ENCODE measurements around the gene DNAJC3.

GRCh38 chr13:95698047-95698749, 21.3 kb downstream of the DNAJC3 start:
- TF ChIP-seq POLR2A (IDR thresholded peaks at IDR 0.05): no peak
- TF ChIP-seq, protein P1, sequence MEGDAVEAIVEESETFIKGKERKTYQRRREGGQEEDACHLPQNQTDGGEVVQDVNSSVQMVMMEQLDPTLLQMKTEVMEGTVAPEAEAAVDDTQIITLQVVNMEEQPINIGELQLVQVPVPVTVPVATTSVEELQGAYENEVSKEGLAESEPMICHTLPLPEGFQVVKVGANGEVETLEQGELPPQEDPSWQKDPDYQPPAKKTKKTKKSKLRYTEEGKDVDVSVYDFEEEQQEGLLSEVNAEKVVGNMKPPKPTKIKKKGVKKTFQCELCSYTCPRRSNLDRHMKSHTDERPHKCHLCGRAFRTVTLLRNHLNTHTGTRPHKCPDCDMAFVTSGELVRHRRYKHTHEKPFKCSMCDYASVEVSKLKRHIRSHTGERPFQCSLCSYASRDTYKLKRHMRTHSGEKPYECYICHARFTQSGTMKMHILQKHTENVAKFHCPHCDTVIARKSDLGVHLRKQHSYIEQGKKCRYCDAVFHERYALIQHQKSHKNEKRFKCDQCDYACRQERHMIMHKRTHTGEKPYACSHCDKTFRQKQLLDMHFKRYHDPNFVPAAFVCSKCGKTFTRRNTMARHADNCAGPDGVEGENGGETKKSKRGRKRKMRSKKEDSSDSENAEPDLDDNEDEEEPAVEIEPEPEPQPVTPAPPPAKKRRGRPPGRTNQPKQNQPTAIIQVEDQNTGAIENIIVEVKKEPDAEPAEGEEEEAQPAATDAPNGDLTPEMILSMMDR (IDR thresholded peaks at IDR 0.05): no peak
